Caco-2 (cell line): Measurements from ENCODE around the gene PPFIA3. TPM values are rescaled to one million over a fixed set of nuclear protein-coding genes. Genes with fewer than 3 reads are reported as not detected.

ENCODE experiments used
- BruUV-seq: library from RNA; stranded (reverse); fragments of 400-500 nt; replicated peaks from 2 replicates; lab custom pipeline; 2021; lab: Mats Ljungman, UMichigan
- CTCF ChIA-PET: fragments of 300-600 bp; sonication (Branson Sonifier 250); formaldehyde crosslinking; loops from one replicate; lab custom pipeline; 2022; ENCODE audit warnings: antibody characterized with exemption; lab: Charles Lee
- POLR2A ChIA-PET: fragments of 300-600 bp; sonication (Branson Sonifier 250); formaldehyde crosslinking; loops from one replicate; lab custom pipeline; 2022; ENCODE audit warnings: antibody characterized with exemption; lab: Charles Lee
- DNase-seq, 2 experiments: peaks; one replicate each; pipeline versions ENCODE4 v3.0.0 to v3.0.0-alpha.2; 2020 to 2022
- H3K27me3 ChIP-seq: replicated peaks from 2 replicates; pipeline ENCODE4 v1.6.0; 2011; ENCODE audit warnings: low read length; ENCODE audit not compliant: control insufficient read depth, insufficient read depth
- H3K36me3 ChIP-seq: 2 replicates; pipeline ENCODE4 v1.5.1; 2011; ENCODE audit warnings: low read length; ENCODE audit not compliant: control insufficient read depth, insufficient read depth
- H3K4me1 ChIP-seq: fragments of 250-450 bp; sonication (Bioruptor Pico); 2 replicates; pipeline ENCODE4 v1.5.1; 2020; ENCODE audit warnings: mild to moderate bottlenecking
- H3K4me3 ChIP-seq: 2 replicates; pipeline ENCODE4 v1.5.1; 2011; ENCODE audit warnings: low read depth, mild to moderate bottlenecking, control low read depth, low read length
- H3K9me3 ChIP-seq: fragments of 250-450 bp; sonication (Bioruptor Pico); 2 replicates; pipeline ENCODE4 v1.5.1; 2020; ENCODE audit warnings: mild to moderate bottlenecking, moderate library complexity
- H3K27ac Mint-ChIP-seq: one replicate; pipeline ENCODE4 v1.8.0; 2022; ENCODE audit warnings: mixed read lengths; ENCODE audit not compliant: unreplicated experiment
- H3K27me3 Mint-ChIP-seq: one replicate; pipeline ENCODE4 v1.8.0; 2022; ENCODE audit warnings: mixed read lengths; ENCODE audit not compliant: insufficient read depth, unreplicated experiment
- H3K36me3 Mint-ChIP-seq: one replicate; pipeline ENCODE4 v1.8.0; 2022; ENCODE audit warnings: mild to moderate bottlenecking, mixed read lengths; ENCODE audit not compliant: insufficient read depth, unreplicated experiment
- H3K4me1 Mint-ChIP-seq: one replicate; pipeline ENCODE4 v1.8.0; 2022; ENCODE audit warnings: low read depth, mixed read lengths; ENCODE audit not compliant: unreplicated experiment
- H3K4me3 Mint-ChIP-seq: one replicate; pipeline ENCODE4 v1.8.0; 2022; ENCODE audit warnings: mild to moderate bottlenecking, moderate library complexity, mixed read lengths; ENCODE audit not compliant: unreplicated experiment
- H3K9me3 Mint-ChIP-seq: one replicate; pipeline ENCODE4 v1.8.0; 2022; ENCODE audit warnings: mixed read lengths; ENCODE audit not compliant: unreplicated experiment
- CTCF ChIP-seq, 2 experiments: fragments of 200-600 bp in 1 of 2; IDR thresholded peaks; 1 replicate in 1 of 2; 2 replicates in 1 of 2; pipeline versions ENCODE4 v1.5.1 to v1.8.0; 2011 to 2022; ENCODE audit warnings: antibody characterized with exemption in 1 of 2, control low read depth in 1 of 2, inconsistent platforms in 1 of 2, low read depth in 1 of 2, low read length in 1 of 2, mild to moderate bottlenecking in 1 of 2, moderate library complexity in 1 of 2; ENCODE audit not compliant: insufficient read depth in 1 of 2, severe bottlenecking in 1 of 2, unreplicated experiment in 1 of 2
- intact Hi-C: fragments of 100-400 bp; cut with micrococcal nuclease; formaldehyde crosslinking; loops from one replicate; pipeline ENCODE4 v1.10.0; 2022; ENCODE audit not compliant: unreplicated experiment
- total RNA-seq: library from RNA; stranded (reverse); gene quantifications from 2 replicates; pipeline ENCODE4 v1.2.3, GENCODE V29; 2022

The PPFIA3 gene
- total RNA-seq, 1 experiment from 2014 or later: 11.8 TPM

GRCh38 chr19:49154279-49154678 is 34.9 kb downstream of the PPFIA3 start:
- POLR2A ChIA-PET: no interaction called here
- no TSS peak for BruUV-seq
- H3K4me3 Mint-ChIP-seq: no peak overlapping the region
- DNase-seq: no peak
- H3K27ac Mint-ChIP-seq: no peak overlapping the region
- peaks cover 7% of the 10 kb centered on the region; the same call in 1 of the 2 replicates for H3K4me1 ChIP-seq
- H3K27me3 Mint-ChIP-seq: peaks cover 3% of the 10 kb centered on the region
- peaks cover 24% of the 10 kb centered on the region for H3K4me1 Mint-ChIP-seq
- no peak overlapping the region for H3K4me3 ChIP-seq
- no peaks in the 10 kb centered on the region for H3K27me3 ChIP-seq
- peaks cover 44% of the 10 kb centered on the region for H3K36me3 Mint-ChIP-seq
- no peaks in the 10 kb centered on the region for H3K9me3 ChIP-seq
- intact Hi-C loops: no loop called here
- CTCF ChIA-PET: no interaction called here
- H3K36me3 ChIP-seq: no peaks in the 10 kb centered on the region
- no peak for TF ChIP-seq CTCF (IDR thresholded peaks at IDR 0.05; ENCODE audit: insufficient read depth in 1 of 2, low read depth in 1 of 2, low read length in 1 of 2, severe bottlenecking in 1 of 2, unreplicated experiment in 1 of 2)
- peaks cover 13% of the 10 kb centered on the region for H3K9me3 Mint-ChIP-seq

GRCh38 chr19:49155005-49155819 is 35.9 kb downstream of the PPFIA3 start, which contains the start of gene HRC:
TSS of gene HRC (minus strand) at chr19:49155396. CDS start at chr19:49155237, 159 bp downstream.
- Histone ChIP-seq H3K9me3 (no peaks in the 10 kb centered on the region), H3K27me3 (no peaks in the 10 kb centered on the region), H3K4me3 (no peak within 1 kb of the TSS), H3K4me1 (peaks cover 15% of the 10 kb centered on the region; the same call in 1 of the 2 replicates), H3K36me3 (no peaks in the 10 kb centered on the region)
- BruUV-seq: no TSS peak
- ChIA-PET CTCF (interaction anchor here (0.6 to 0.7 kb wide), 3 partner anchors 44 to 237 kb away, joined by 3 to 4 read pairs (median 3); no protein-coding TSS in a partner anchor), POLR2A (no interaction called here)
- H3K4me3 Mint-ChIP-seq: no peak within 1 kb of the TSS
- intact Hi-C loops: no loop called here
- peaks cover 3% of the 10 kb centered on the region for H3K27me3 Mint-ChIP-seq
- peaks cover 13% of the 10 kb centered on the region for H3K9me3 Mint-ChIP-seq
- no peak for TF ChIP-seq CTCF (IDR thresholded peaks at IDR 0.05; ENCODE audit: insufficient read depth in 1 of 2, low read depth in 1 of 2, low read length in 1 of 2, severe bottlenecking in 1 of 2, unreplicated experiment in 1 of 2)
- peaks cover 32% of the 10 kb centered on the region for H3K4me1 Mint-ChIP-seq
- no peak within 1 kb of the TSS for H3K27ac Mint-ChIP-seq
- peaks cover 35% of the 10 kb centered on the region for H3K36me3 Mint-ChIP-seq
- no peak for DNase-seq

- Mint-ChIP-seq H3K9me3 (peaks cover 13% of the 10 kb centered on the region), H3K27me3 (peaks cover 3% of the 10 kb centered on the region), H3K27ac (no peak overlapping the region), H3K4me1 (peaks cover 38% of the 10 kb centered on the region), H3K4me3 (no peak overlapping the region), H3K36me3 (peaks cover 30% of the 10 kb centered on the region)
- no peak for TF ChIP-seq CTCF (IDR thresholded peaks at IDR 0.05; ENCODE audit: insufficient read depth in 1 of 2, low read depth in 1 of 2, low read length in 1 of 2, severe bottlenecking in 1 of 2, unreplicated experiment in 1 of 2)
- Histone ChIP-seq H3K27me3 (no peaks in the 10 kb centered on the region), H3K4me1 (peaks cover 15% of the 10 kb centered on the region; the same call in 1 of the 2 replicates), H3K4me3 (no peak overlapping the region), H3K9me3 (no peaks in the 10 kb centered on the region), H3K36me3 (no peaks in the 10 kb centered on the region)
- intact Hi-C loops: no loop called here
- ChIA-PET CTCF (no interaction called here), POLR2A (no interaction called here)
- no TSS peak for BruUV-seq
- DNase-seq: no peak
Observed at GRCh38 chr19:49155820-49156346, 36.5 kb downstream of the PPFIA3 start.
